GM12878 (cell line): ENCODE measurements around the gene NXN. TPM values are rescaled to one million over a fixed set of nuclear protein-coding genes. Genes with fewer than 3 reads are reported as not detected.

Experiments used
- BACH1 ChIP-seq: fragments of 450-650 bp; IDR thresholded peaks from 2 replicates; pipeline ENCODE4 v1.6.1; 2017; ENCODE audit warnings: mild to moderate bottlenecking, borderline replicate concordance
- CBFB ChIP-seq: IDR thresholded peaks from 2 replicates; pipeline ENCODE4 v1.6.1; 2016; ENCODE audit warnings: antibody characterized with exemption, low read depth
- EP300 ChIP-seq, 2 experiments: fragments of 150-350 bp in 1 of 2; IDR thresholded peaks; 2 replicates each; pipeline ENCODE4 v1.6.1; 2011 to 2012; ENCODE audit warnings: low read depth in 2 of 2, low read length in 2 of 2, borderline replicate concordance in 1 of 2, improper control_type of control experiment in 1 of 2, inconsistent platforms in 1 of 2; ENCODE audit not compliant: control insufficient read depth in 1 of 2
- HCFC1 ChIP-seq: fragments of 150-350 bp; IDR thresholded peaks from 2 replicates; pipeline ENCODE4 v1.6.1; 2014; ENCODE audit warnings: low read length
- IKZF1 ChIP-seq: fragments of 450-650 bp; conservative IDR thresholded peaks from 2 replicates; pipeline ENCODE4 v1.6.1; 2017; ENCODE audit warnings: antibody characterized with exemption, mild to moderate bottlenecking
- MYC ChIP-seq: IDR thresholded peaks from 2 replicates; pipeline ENCODE4 v1.6.1; 2011; ENCODE audit warnings: mild to moderate bottlenecking, low read length, moderate library complexity, inconsistent platforms; ENCODE audit not compliant: insufficient read depth, insufficient replicate concordance, insufficient read length, severe bottlenecking
- NFYA ChIP-seq: IDR thresholded peaks from 2 replicates; pipeline ENCODE4 v1.6.1; 2011; ENCODE audit warnings: low read depth, mild to moderate bottlenecking, low read length, improper control_type of control experiment, borderline replicate concordance
- NR2C2 ChIP-seq: IDR thresholded peaks from 2 replicates; pipeline ENCODE4 v1.6.1; 2011; ENCODE audit warnings: borderline replicate concordance, low read depth; ENCODE audit not compliant: control insufficient read depth, insufficient read length
- POU2F2 ChIP-seq: IDR thresholded peaks from 3 replicates; pipeline ENCODE4 v1.6.1; 2011; ENCODE audit warnings: low read depth, mild to moderate bottlenecking, low read length, borderline replicate concordance
- SMAD5 ChIP-seq: IDR thresholded peaks from 2 replicates; pipeline ENCODE4 v1.6.1; 2016; ENCODE audit warnings: antibody characterized with exemption, low read depth
- SMC3 ChIP-seq: IDR thresholded peaks from 2 replicates; pipeline ENCODE4 v1.6.1; 2011; ENCODE audit warnings: low read length, improper control_type of control experiment, borderline replicate concordance
- SP1 ChIP-seq: IDR thresholded peaks from one replicate; pipeline ENCODE4 v1.6.1; 2011; ENCODE audit warnings: low read depth, low read length
- SREBF2 ChIP-seq: IDR thresholded peaks from 2 replicates; pipeline ENCODE4 v1.6.1; 2012; ENCODE audit warnings: mild to moderate bottlenecking, low read length
- TAF1 ChIP-seq: IDR thresholded peaks from 2 replicates; pipeline ENCODE4 v1.6.1; 2011; ENCODE audit warnings: mild to moderate bottlenecking, low read depth, low read length, borderline replicate concordance
- ZNF207 ChIP-seq: fragments of 450-650 bp; IDR thresholded peaks from 2 replicates; pipeline ENCODE4 v1.6.1; 2014; ENCODE audit warnings: antibody characterized with exemption, mild to moderate bottlenecking, borderline replicate concordance
- ZZZ3 ChIP-seq: IDR thresholded peaks from 2 replicates; pipeline ENCODE4 v1.6.1; 2011; ENCODE audit warnings: low read depth; ENCODE audit not compliant: control insufficient read depth, insufficient read length
- polyA plus RNA-seq, 11 experiments: library from polyadenylated mRNA; depleted of rRNA in 4 of 11; unstranded in 6 of 11; stranded (reverse) in 5 of 11; fragments of >200 nt; fragmentation: Nextera tagmentation in 4 of 11; fragmentation: Illumina TruSeq in 1 of 11; extraction: Ambion mirVana in 4 of 11; extraction: Trizol in 1 of 11; gene quantifications; 1 replicate in 1 of 11; 2 replicates in 10 of 11; pipeline versions ENCODE4 v1.2.1 to v1.2.3, GENCODE V29; 2011 to 2016; ENCODE audit warnings: inconsistent platforms in 2 of 11, missing spikeins in 2 of 11, low read depth in 1 of 11
- total RNA-seq, 4 experiments: library from RNA; depleted of rRNA in 3 of 4; stranded (reverse); fragments of >200 nt in 3 of 4; fragmentation: Illumina TruSeq in 1 of 4; extraction: Trizol in 1 of 4; gene quantifications; 2 replicates each; pipeline versions ENCODE4 v1.2.1 to v1.2.3, GENCODE V29; 2013 to 2021
- TF ChIP-seq, protein P1 (sequence below): IDR thresholded peaks from 2 replicates; pipeline ENCODE4 v1.6.1; 2012; ENCODE audit warnings: mild to moderate bottlenecking, low read depth, low read length
- TF ChIP-seq, protein P2 (sequence below): fragments of 450-650 bp; IDR thresholded peaks from 2 replicates; pipeline ENCODE4 v1.6.1; 2016; ENCODE audit warnings: mild to moderate bottlenecking
- TF ChIP-seq, protein P3 (sequence below), 3 experiments: IDR thresholded peaks in 2 of 3; conservative IDR thresholded peaks in 1 of 3; 2 replicates each; pipeline ENCODE4 v1.5.1; 2011; ENCODE audit warnings: low read depth in 3 of 3, low read length in 3 of 3, mild to moderate bottlenecking in 3 of 3, control low read depth in 2 of 3, moderate library complexity in 2 of 3, inconsistent platforms in 1 of 3, mixed read lengths in 1 of 3; ENCODE audit not compliant: control insufficient read depth in 2 of 3, insufficient read depth in 1 of 3; ENCODE audit errors: extremely low read depth in 1 of 3
- TF ChIP-seq, protein P4 (sequence below): fragments of 450-650 bp; formaldehyde crosslinking; IDR thresholded peaks from 2 replicates; pipeline ENCODE4 v1.4.0; 2020; ENCODE audit warnings: mild to moderate bottlenecking, moderate library complexity

The NXN gene
- total and polyA plus RNA-seq, 10 of the 15 experiments (the other 5 are each of a cell fraction or from before 2014, with no cell fraction given), result 0.04 to 1.2 (median 0.30) TPM

DNA sequence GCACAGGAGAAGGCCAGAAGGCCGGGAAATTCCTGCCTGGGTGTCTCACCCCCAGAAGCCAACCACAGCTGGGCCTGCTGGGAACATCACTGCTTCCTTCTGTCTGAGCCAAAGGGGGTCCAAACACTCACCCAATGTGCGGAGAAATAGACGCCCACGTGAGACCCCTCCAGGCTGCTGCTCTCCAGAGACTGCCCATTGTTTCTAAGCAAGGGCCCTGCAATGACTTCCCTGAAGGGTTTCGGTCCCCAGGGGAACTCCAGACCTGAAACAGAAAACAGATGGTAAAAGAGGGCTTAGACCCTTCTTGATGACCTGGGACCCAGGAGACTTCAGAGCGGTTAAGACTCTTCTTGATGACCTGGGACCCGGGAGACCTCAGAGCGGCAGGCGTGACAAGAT, 156.1 kb downstream of the NXN start (continued):
- no peak for TF ChIP-seq HCFC1
- TF ChIP-seq CBFB, result no peak
- TF ChIP-seq SMC3, result no peak
- peak; percentile 64 for TF ChIP-seq IKZF1
- TF ChIP-seq SMAD5, result no peak
- TF ChIP-seq, protein P1, sequence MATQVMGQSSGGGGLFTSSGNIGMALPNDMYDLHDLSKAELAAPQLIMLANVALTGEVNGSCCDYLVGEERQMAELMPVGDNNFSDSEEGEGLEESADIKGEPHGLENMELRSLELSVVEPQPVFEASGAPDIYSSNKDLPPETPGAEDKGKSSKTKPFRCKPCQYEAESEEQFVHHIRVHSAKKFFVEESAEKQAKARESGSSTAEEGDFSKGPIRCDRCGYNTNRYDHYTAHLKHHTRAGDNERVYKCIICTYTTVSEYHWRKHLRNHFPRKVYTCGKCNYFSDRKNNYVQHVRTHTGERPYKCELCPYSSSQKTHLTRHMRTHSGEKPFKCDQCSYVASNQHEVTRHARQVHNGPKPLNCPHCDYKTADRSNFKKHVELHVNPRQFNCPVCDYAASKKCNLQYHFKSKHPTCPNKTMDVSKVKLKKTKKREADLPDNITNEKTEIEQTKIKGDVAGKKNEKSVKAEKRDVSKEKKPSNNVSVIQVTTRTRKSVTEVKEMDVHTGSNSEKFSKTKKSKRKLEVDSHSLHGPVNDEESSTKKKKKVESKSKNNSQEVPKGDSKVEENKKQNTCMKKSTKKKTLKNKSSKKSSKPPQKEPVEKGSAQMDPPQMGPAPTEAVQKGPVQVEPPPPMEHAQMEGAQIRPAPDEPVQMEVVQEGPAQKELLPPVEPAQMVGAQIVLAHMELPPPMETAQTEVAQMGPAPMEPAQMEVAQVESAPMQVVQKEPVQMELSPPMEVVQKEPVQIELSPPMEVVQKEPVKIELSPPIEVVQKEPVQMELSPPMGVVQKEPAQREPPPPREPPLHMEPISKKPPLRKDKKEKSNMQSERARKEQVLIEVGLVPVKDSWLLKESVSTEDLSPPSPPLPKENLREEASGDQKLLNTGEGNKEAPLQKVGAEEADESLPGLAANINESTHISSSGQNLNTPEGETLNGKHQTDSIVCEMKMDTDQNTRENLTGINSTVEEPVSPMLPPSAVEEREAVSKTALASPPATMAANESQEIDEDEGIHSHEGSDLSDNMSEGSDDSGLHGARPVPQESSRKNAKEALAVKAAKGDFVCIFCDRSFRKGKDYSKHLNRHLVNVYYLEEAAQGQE, result no peak
- no peak for TF ChIP-seq BACH1
- no peak for TF ChIP-seq SP1
- no peak for TF ChIP-seq SREBF2
- TF ChIP-seq TAF1, result no peak
- TF ChIP-seq MYC, result no peak
- TF ChIP-seq, protein P2, sequence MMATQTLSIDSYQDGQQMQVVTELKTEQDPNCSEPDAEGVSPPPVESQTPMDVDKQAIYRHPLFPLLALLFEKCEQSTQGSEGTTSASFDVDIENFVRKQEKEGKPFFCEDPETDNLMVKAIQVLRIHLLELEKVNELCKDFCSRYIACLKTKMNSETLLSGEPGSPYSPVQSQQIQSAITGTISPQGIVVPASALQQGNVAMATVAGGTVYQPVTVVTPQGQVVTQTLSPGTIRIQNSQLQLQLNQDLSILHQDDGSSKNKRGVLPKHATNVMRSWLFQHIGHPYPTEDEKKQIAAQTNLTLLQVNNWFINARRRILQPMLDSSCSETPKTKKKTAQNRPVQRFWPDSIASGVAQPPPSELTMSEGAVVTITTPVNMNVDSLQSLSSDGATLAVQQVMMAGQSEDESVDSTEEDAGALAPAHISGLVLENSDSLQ, result peak; percentile 31; the same call in 1 of the 2 replicates
- no peak for TF ChIP-seq NFYA
- TF ChIP-seq, protein P3, sequence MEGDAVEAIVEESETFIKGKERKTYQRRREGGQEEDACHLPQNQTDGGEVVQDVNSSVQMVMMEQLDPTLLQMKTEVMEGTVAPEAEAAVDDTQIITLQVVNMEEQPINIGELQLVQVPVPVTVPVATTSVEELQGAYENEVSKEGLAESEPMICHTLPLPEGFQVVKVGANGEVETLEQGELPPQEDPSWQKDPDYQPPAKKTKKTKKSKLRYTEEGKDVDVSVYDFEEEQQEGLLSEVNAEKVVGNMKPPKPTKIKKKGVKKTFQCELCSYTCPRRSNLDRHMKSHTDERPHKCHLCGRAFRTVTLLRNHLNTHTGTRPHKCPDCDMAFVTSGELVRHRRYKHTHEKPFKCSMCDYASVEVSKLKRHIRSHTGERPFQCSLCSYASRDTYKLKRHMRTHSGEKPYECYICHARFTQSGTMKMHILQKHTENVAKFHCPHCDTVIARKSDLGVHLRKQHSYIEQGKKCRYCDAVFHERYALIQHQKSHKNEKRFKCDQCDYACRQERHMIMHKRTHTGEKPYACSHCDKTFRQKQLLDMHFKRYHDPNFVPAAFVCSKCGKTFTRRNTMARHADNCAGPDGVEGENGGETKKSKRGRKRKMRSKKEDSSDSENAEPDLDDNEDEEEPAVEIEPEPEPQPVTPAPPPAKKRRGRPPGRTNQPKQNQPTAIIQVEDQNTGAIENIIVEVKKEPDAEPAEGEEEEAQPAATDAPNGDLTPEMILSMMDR (IDR thresholded peaks at IDR 0.05 in 2 of 3, conservative IDR thresholded peaks at IDR 0.05 in 1 of 3; ENCODE audit: control insufficient read depth in 2 of 3, extremely low read depth in 1 of 3, insufficient read depth in 1 of 3, low read depth in 3 of 3, low read length in 3 of 3), result no peak
- no peak for TF ChIP-seq NR2C2
- no peak for TF ChIP-seq ZNF207
- TF ChIP-seq, protein P4, sequence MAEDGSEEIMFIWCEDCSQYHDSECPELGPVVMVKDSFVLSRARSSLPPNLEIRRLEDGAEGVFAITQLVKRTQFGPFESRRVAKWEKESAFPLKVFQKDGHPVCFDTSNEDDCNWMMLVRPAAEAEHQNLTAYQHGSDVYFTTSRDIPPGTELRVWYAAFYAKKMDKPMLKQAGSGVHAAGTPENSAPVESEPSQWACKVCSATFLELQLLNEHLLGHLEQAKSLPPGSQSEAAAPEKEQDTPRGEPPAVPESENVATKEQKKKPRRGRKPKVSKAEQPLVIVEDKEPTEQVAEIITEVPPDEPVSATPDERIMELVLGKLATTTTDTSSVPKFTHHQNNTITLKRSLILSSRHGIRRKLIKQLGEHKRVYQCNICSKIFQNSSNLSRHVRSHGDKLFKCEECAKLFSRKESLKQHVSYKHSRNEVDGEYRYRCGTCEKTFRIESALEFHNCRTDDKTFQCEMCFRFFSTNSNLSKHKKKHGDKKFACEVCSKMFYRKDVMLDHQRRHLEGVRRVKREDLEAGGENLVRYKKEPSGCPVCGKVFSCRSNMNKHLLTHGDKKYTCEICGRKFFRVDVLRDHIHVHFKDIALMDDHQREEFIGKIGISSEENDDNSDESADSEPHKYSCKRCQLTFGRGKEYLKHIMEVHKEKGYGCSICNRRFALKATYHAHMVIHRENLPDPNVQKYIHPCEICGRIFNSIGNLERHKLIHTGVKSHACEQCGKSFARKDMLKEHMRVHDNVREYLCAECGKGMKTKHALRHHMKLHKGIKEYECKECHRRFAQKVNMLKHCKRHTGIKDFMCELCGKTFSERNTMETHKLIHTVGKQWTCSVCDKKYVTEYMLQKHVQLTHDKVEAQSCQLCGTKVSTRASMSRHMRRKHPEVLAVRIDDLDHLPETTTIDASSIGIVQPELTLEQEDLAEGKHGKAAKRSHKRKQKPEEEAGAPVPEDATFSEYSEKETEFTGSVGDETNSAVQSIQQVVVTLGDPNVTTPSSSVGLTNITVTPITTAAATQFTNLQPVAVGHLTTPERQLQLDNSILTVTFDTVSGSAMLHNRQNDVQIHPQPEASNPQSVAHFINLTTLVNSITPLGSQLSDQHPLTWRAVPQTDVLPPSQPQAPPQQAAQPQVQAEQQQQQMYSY (CRISPR knock-in tag), result no peak
- TF ChIP-seq POU2F2, result no peak
- TF ChIP-seq EP300 (IDR thresholded peaks at IDR 0.05; ENCODE audit: borderline replicate concordance in 1 of 2, control insufficient read depth in 1 of 2, low read depth in 2 of 2, low read length in 2 of 2), result peak in 1 of 2 experiments; percentile 32; a peak in 1 of 4 replicates
- no peak for TF ChIP-seq ZZZ3
